ENCODE measurements around the gene BHLHE23.

The BHLHE23 gene

GRCh38 chr20:63025534-63026331, 19.0 kb upstream of the BHLHE23 start:
- peak; percentile 9 for DNase-seq (ENCODE audit: low read depth)

GRCh38 chr20:63024573-63025392, 18.0 kb upstream of the BHLHE23 start:
- DNase-seq (ENCODE audit: low read depth) = no peak

- no peak for DNase-seq (ENCODE audit: low read depth)
Observed at GRCh38 chr20:63023936-63024571, 17.3 kb upstream of the BHLHE23 start.

GRCh38 chr20:63023071-63023935, 16.5 kb upstream of the BHLHE23 start:
- no peak for DNase-seq (ENCODE audit: low read depth)

GRCh38 chr20:63022501-63022900, 15.7 kb upstream of the BHLHE23 start:
- no peak for DNase-seq (ENCODE audit: low read depth)

- DNase-seq (ENCODE audit: low read depth) = no peak
Observed at GRCh38 chr20:63021356-63022321, 14.9 kb upstream of the BHLHE23 start.

GRCh38 chr20:63020681-63021080, 13.9 kb upstream of the BHLHE23 start:
- no peak for DNase-seq (ENCODE audit: low read depth)

- DNase-seq (ENCODE audit: low read depth) = no peak
Observed at GRCh38 chr20:63017826-63018411, 11.2 kb upstream of the BHLHE23 start.

- no peak for DNase-seq (ENCODE audit: low read depth)
Observed at GRCh38 chr20:63017076-63017825, 10.5 kb upstream of the BHLHE23 start.

GRCh38 chr20:63016514-63017075, 9.8 kb upstream of the BHLHE23 start:
- no peak for DNase-seq (ENCODE audit: low read depth)

GRCh38 chr20:63015662-63016361, 9.0 kb upstream of the BHLHE23 start:
- no peak for DNase-seq (ENCODE audit: low read depth)

GRCh38 chr20:63015147-63015661, 8.4 kb upstream of the BHLHE23 start:
- DNase-seq (ENCODE audit: low read depth) = no peak

- DNase-seq (ENCODE audit: low read depth) = no peak
Observed at GRCh38 chr20:63014710-63015109, 7.9 kb upstream of the BHLHE23 start.

GRCh38 chr20:63014287-63014686, 7.5 kb upstream of the BHLHE23 start:
- DNase-seq (ENCODE audit: low read depth) = no peak

- DNase-seq (ENCODE audit: low read depth) = no peak
Observed at GRCh38 chr20:63013207-63013606, 6.4 kb upstream of the BHLHE23 start.

GRCh38 chr20:63011798-63012197, 5.0 kb upstream of the BHLHE23 start:
- DNase-seq (ENCODE audit: low read depth) = peak; percentile 26

GRCh38 chr20:63009988-63010769, 3.4 kb upstream of the BHLHE23 start:
- no peak for DNase-seq (ENCODE audit: low read depth)

All from fibroblast of gingiva (primary cell).